GM04503 (cell line): Measurements from ENCODE around the gene TMEFF2.

ENCODE experiments used
- DNase-seq: peaks from one replicate; pipeline ENCODE4 v3.0.0-alpha.2; 2012; ENCODE audit warnings: low read depth

The TMEFF2 gene

GRCh38 chr2:192064459-192064858, 130.3 kb downstream of the TMEFF2 start:
- DNase-seq, result no peak

- DNase-seq, result no peak
Measured at GRCh38 chr2:192060161-192060560, 134.6 kb downstream of the TMEFF2 start.

- no peak for DNase-seq
Measured at GRCh38 chr2:192059266-192059665, 135.5 kb downstream of the TMEFF2 start.

GRCh38 chr2:192053921-192054320, 140.8 kb downstream of the TMEFF2 start:
- no peak for DNase-seq

- DNase-seq, result no peak
Measured at GRCh38 chr2:192051533-192051932, 143.2 kb downstream of the TMEFF2 start.

- DNase-seq, result no peak
Measured at GRCh38 chr2:192049362-192049761, 145.4 kb downstream of the TMEFF2 start.

- no peak for DNase-seq
Measured at GRCh38 chr2:192047315-192048107, 147.2 kb downstream of the TMEFF2 start.

- no peak for DNase-seq
Measured at GRCh38 chr2:192044496-192044895, 150.2 kb downstream of the TMEFF2 start.

GRCh38 chr2:192043216-192043870, 151.4 kb downstream of the TMEFF2 start:
- no peak for DNase-seq

- DNase-seq, result no peak
Measured at GRCh38 chr2:192042126-192042525, 152.6 kb downstream of the TMEFF2 start.

- no peak for DNase-seq
Measured at GRCh38 chr2:192038110-192038509, 156.6 kb downstream of the TMEFF2 start.

GRCh38 chr2:192035731-192036442, 158.8 kb downstream of the TMEFF2 start:
- DNase-seq, result peak; percentile 35

GRCh38 chr2:192030856-192031255, 163.9 kb downstream of the TMEFF2 start:
- no peak for DNase-seq

GRCh38 chr2:192030289-192030688, 164.4 kb downstream of the TMEFF2 start:
- peak; percentile 37 for DNase-seq

GRCh38 chr2:192029089-192029488, 165.6 kb downstream of the TMEFF2 start:
- DNase-seq, result no peak

- DNase-seq, result no peak
Measured at GRCh38 chr2:192026825-192027120, 168.0 kb downstream of the TMEFF2 start.

GRCh38 chr2:192026059-192026824, 168.5 kb downstream of the TMEFF2 start:
- no peak for DNase-seq

GRCh38 chr2:192025637-192026036, 169.1 kb downstream of the TMEFF2 start:
- DNase-seq, result no peak

GRCh38 chr2:192023006-192023405, 171.7 kb downstream of the TMEFF2 start:
- no peak for DNase-seq

- DNase-seq, result no peak
Measured at GRCh38 chr2:192017844-192018243, 176.9 kb downstream of the TMEFF2 start.

GRCh38 chr2:192016265-192016664, 178.5 kb downstream of the TMEFF2 start:
- no peak for DNase-seq

- no peak for DNase-seq
Measured at GRCh38 chr2:192013211-192013610, 181.5 kb downstream of the TMEFF2 start.
